GM19043 (cell line): ENCODE data around the gene HDGFL2.
"Not testable (repeated sequence)": the region's sequence is repeated elsewhere in the genome, so short reads cannot be mapped to it uniquely, and the experiment has no call there.

ENCODE experiments used
- ATAC-seq: cut with Tn5 transposase; IDR thresholded peaks from one replicate; pipeline ENCODE4 v1.9.1; 2021; ENCODE audit warnings: low read depth; ENCODE audit not compliant: unreplicated experiment

Gene HDGFL2

GRCh38 chr19:4529924-4530522 is 57.9 kb downstream of the HDGFL2 start:
- ATAC-seq = no peak

DNA sequence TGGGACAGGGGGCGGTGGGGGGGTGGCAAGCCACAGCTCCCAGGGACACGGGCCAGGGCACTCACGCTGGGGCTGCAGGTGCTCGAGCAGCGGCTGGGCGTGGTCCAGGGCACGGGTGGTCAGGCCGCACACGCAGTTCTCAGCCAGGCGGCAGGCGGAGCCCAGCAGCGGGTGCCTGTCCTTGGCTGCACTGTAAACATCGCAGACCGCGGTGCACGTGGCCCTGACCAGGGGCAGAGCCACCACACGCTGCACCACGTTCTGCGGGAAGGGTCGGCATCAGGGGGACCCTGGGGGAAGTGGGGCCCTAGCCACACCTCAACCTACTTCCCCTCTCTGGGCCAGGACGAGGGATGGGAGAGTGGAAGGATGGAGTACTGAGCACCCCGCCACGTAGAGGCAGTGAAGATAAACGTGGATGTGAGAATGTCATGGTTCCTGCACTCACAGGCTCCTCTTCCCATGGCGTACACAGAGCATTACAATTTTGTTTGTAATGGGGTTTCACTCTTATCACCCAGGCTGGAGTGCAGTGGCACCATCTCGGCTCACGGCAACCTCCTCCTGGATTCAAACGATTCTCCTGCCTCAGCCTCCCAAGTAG is 59.6 kb downstream of the HDGFL2 start:
- no peak for ATAC-seq

GRCh38 chr19:4533334-4533733 is 61.2 kb downstream of the HDGFL2 start:
- no peak for ATAC-seq

GRCh38 chr19:4533835-4534424 is 61.8 kb downstream of the HDGFL2 start:
- ATAC-seq = no peak

DNA sequence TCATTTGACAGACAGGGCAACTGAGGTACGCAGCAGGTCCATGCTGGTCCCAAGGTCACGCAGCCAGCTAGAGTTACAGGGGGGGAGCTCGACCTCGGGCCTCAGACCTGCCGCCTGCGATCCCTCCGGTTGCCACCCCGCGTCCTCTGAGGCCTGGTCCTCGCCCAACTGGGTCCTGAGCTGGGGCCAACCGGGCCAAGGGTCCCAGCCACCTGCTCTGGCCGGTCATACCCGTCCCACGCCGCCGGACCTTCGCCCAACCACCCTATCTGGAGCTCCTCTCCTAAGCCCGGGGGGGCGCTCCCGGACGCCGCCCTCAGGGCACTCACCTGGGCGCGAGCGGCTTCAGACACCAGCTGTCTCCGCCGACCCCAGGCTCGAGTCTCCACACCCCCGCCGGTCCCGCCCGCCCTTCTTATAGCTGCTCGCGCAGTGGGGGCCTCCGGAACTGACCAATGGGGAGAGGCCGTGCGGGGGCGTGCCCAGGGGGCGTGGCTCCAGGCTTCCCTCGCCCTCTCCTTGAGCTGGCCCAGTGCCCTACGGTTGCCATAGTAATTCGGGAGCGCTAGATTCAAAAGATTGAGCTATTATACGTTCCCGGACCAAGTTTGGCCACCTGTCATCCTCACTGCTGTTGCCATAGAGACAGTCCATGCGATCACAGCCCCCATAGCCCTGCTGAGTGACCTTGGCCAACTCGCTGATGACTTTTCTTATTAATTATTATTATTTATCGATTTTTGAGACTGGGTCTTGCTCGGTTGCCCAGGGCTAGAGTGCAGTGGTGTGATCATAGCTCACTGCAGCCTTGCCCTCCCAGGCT is 63.0 kb downstream of the HDGFL2 start, which contains the start of gene PLIN5:
PLIN5 (minus strand) TSS at position 389 of the 823 bp plus-strand sequence. CDS start 1,150 bp downstream, outside the sequence.
- ATAC-seq = no peak

DNA sequence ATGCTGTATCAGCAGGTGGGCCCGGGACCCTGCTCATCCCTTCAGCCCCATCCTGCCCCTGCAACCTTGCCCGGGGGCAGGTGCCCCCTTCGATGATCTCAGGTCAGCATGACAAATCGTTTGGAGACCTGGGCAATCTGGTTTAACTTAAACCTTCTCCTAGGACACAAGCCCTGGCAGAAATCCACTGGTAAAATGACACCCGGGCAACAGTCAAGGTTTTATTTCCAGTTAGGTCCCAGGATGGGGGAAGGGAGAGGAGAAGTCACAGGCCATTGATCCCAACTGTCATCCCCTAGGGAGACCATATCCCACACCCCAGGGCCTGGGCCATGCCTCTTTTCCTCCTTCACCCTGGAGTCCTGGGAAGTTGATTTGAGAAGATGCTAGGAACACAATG is 64.7 kb downstream of the HDGFL2 start:
- no peak for ATAC-seq

DNA sequence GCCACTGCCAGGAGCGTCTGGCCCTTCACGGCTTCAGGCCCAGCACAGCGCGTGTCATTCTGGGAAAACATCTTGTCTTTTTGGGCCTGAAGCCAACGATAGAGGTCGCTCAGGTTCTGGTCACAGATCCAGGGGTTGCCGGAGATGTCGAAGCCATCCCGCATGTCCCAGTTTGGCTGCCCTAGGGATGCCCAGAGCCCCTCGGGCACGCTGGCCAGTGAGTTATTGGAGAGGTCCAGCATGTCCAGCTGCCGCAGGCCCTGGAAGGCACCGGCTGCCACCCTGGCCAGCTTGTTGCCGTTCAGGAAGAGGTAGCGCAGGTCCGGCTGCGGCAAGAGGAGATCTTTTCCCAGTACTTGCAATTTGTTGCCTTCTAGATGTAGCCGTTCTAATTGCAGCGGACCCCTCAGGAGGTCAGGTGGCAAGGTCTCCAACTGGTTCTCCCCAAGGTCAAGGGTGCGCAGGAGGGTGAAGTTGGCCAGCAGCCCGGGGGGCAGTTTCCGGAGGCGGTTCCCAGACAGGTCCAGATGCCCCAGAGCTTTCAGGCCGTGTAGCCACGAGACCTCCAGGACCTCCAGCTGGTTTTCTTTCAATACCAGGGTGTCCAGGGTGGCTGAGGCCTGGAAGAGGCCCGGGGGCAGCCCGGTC is 66.0 kb downstream of the HDGFL2 start:
- ATAC-seq = no peak

DNA sequence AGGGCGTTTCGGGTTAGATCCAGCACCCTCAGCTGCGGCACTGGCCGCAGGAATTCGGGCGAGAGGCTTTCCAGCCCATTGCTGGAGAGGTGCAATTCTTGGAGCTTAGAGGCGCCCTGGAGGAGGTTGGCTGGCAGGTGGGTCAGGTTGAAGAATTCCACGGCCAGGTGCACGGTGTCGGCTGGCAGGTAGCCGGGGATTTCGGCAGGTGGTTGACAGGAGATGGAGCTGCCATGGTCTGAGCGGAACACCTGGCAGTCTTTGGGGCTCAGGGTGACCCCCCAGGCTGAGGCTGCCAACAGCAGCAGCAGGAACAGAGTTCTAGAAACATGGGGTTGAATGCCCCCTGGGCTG is 66.5 kb downstream of the HDGFL2 start:
- ATAC-seq = no peak

DNA sequence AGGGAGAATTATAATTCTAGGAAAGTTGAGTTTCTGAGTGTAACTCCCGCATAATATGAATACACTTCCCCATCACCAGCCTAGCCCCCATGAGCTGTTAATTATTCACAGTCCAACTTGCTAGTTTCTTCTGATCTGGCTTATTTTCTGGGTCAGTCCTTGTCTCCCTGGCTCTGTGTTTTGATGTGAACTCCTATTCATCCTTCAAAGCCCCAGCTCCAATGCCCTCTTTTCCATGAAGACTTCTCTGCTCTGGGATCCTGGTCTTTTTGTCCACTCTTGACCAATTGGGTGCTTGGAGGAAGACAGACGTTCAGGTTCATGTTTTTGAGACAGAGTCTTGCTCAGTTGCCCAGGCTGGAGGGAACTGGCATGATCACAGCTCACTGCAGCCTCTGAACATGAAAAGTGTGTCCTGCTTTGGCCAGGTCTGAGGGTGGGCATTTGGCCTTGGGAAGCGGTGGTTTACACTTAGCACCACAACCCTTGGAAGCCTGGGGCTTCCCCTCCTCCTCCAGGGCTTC is 67.1 kb downstream of the HDGFL2 start:
- ATAC-seq = no peak

GRCh38 chr19:4539693-4540581 is 67.8 kb downstream of the HDGFL2 start, which contains the start of gene LRG1:
TSS of gene LRG1 (minus strand) at chr19:4540036. CDS start at chr19:4540013, 23 bp downstream.
- ATAC-seq = no peak

DNA sequence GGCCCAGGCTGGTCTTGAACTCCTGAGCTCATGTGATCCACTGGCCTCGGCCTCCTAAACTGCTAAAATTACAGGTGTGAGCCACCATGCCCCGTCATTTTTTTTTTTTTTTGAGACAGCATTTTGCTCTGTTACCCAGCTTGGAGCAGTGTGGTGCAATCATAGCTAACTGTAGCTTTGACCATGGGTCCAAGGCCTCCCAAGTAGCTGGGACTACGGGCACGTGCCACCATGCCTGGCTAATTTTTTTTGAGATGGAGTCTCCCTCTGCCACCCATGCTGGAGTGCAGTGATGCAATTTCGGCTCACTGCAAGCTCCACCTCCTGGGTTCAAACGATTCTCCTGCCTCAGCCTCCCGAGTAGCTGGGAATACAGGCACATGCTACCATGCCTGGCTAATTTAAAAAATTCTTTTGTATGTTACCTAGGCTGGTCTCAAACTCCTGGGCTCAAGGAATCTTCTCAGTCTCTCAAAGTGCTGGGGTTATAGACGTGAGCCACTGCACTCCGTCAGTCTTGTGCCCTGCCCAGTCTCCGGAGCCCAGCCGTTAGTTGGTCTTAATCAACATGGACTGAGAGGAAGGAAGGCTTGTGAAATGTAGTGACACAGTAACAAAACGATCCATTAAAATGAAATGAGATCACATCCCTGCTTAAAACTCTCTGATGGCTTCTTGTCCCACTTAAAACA is 69.2 kb downstream of the HDGFL2 start:
- no peak for ATAC-seq

DNA sequence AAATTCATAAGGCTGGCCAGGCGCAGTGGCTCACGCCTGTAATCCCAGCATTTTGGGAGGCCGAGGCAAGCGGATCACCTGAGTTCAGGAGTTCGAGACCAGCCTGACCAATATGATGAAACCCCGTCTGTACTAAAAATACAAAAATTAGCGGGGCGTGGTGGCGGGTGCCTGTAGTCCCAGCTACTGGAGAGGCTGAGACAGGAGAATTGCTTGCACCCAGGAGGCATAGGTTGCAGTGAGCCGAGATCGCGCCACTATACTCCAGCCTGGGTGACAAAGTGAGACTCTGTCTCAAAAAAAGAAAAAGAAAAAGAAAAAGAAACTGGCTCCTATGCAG is 69.7 kb downstream of the HDGFL2 start:
- ATAC-seq = not testable (repeated sequence)

DNA sequence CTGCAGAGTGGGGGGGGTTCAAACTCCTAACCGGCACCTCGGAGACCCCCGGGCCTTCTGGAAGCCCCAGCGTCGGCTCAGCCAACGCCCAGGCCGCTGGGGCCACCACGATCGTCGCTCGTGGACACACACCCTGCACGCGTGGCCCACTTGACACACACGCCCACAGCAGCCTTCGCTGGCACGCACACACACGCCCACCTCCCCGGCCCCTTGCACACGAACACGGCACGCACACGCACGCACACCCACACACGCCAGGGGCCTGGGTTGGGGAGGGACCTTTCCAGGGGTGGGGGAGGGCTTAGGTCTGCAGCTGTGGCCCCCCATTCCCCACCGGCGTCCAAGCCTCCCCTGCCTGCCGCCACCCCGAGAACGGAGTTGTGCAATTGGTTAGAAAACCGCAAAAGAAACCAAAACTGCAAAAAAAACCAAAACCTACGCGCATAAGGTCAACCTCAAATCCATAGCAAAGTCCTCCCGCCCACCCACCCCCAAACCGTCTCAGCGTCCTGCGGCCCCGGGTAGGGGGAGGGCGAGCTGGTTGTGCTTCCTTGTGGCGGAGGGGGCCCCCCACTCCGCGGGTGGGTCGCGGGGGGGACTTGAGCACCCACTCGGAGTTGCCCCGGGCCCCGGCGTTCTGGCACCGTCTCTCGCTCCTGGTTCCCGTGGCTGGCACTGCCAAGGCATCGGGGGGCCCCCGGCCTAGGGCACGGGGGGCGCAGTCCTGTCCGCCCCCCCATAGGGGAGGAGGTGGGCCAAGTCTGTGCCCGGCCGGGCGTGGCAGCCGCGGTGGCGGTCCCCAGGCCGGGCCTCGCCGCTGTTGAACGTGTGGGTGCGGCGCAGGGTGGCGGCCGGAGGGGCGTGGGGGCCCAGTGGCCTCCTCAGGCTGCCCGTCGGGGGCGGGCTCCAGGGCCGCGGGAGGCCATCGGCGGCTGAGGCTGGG is 71.1 kb downstream of the HDGFL2 start:
- ATAC-seq = no peak

GRCh38 chr19:4543842-4544647 is 71.9 kb downstream of the HDGFL2 start:
- ATAC-seq = no peak

DNA sequence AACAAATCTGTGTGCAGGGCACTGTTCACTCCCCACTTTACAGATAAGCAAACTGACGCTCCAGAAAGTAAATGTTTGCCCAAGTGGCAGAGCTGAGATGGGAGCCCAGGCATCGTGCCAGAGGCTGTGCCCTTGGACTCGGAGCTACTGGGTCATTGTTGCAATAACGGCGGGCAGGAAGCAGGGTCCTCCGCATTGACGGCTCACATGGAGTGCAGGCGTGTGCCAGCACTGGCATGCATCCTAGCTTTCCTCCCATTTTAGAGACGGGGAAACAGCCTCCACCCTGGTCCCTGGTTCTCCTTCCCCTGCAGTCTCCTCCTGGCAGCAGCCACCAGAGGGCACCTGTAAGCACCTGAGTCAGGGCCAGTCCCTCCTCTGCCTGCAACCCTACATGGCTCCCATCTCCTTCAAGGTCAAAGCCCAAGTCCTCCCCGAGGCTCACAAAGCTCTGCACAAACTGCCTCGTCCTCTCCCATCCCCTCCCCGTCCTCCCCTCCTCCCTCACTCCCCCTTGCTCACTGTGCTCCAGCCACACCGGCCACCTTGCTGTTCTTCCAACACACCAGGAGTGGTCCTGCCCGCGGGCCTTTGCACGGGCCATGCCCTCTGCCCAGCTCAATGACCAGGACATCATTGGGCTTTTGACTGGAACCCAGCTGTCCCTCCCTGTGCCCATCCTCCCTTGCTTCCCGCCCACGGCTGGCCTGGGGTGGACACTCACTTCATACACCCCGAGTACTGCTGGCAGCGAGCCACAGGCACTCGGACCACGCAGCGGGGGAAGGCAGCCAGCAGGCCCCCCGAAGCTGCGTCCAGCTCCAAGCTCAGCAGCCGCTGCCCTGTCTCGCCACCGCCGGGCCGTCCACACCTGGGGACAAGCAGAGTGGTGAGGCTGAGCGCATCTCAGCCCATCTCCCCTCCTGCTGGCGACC is 75.5 kb downstream of the HDGFL2 start:
- no peak for ATAC-seq

- ATAC-seq = no peak
Observed at GRCh38 chr19:4548238-4548584, 76.1 kb downstream of the HDGFL2 start.
